GM21737 (cell line): ENCODE data around the gene FAM174C.
A peak's percentile ranks its signal among the peaks of the same experiment; 100 is the strongest.

ENCODE experiments used
- ATAC-seq: cut with Tn5 transposase; IDR thresholded peaks from one replicate; pipeline ENCODE4 v1.9.1; 2021; ENCODE audit warnings: mild to moderate bottlenecking, moderate library complexity; ENCODE audit not compliant: unreplicated experiment

The FAM174C gene

DNA sequence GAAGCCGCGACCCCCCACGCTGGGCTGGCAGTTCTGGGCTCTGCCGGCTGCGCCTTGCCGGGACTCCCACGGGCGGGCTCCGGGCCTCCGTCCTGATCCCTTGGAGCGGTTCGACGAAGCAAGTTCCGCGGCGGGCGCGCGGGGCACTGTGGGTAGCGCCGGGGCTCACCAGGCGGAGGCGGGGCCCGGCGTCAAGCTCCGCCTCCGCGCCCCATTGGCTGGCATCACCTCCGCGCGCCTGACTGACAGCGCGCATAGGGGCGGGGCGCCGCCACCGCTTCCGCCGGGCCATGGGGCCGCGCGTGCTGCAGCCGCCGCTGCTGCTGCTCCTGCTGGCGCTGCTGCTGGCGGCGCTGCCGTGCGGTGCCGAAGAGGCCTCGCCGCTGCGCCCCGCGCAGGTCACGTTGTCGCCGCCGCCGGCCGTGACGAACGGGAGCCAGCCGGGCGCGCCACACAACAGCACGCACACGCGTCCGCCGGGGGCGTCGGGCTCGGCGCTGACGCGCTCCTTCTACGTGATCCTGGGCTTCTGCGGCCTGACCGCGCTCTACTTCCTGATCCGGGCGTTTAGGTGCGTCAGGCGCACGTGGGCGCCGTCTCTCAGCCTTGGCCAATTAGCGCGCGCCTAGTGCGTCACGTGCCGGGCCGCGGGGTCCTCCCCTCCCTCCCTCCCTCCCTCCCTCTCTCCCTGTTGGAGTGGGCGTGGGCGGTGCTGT lies at the start of gene FAM174C:
TSS of gene FAM174C (plus strand) at position 271 of the 716 bp plus-strand sequence. CDS start at position 291, 20 bp downstream.
- peak; percentile 62 for ATAC-seq

DNA sequence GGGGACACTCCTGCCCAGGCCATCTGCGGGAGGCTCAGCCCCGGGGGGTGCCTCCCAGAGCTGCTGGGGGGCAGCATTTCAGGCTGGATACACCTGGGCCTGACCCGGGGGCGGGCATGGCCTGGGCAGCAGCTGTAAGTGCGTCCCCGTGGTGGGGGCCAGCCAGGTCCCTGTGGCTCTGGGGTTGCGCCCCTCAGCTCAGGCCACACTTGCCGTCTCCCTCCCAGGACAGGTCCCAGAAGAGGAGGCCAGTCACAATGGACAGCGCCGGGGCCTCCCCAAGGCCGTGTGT lies 49.2 kb upstream of the FAM174C start:
- ATAC-seq: no peak

DNA sequence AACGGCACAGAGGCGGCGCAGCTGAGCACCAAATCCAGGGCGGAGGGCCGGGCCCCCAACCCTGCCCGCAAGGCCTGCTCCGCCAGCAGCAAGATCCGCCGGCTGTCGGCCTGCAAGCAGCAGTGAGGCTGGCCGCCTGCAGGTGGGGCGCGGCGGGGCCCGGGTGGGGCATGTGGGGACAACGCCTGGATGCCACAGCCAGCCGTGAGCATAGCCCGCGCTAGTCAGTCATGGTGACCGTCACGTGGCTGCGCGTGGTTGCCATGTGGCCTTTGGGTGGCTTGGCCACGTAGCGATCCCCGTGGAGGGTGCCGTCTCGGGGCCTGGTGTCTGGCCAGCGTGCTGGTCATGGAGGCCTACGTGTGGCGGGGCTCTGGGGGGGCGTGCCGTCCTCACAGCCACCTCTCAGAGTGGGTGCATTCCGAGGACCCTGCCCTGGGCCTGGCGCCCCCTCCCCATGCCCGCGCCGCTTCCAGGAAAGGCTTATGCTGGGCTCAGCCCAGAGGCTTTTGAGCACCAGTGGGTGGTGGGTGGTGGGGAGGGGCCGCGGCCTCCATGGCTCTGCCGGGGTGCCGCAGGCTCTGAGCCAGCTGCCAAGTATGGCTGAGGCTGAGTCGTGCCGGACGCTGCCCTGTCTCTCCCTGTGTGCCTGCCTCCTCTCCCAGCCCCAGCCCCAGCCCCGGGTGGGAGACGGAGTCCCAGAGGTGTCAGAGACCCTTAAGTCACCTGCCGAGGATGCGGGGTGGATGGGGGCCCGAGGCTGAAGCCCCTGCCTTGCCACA lies 48.6 kb upstream of the FAM174C start:
- no peak for ATAC-seq

DNA sequence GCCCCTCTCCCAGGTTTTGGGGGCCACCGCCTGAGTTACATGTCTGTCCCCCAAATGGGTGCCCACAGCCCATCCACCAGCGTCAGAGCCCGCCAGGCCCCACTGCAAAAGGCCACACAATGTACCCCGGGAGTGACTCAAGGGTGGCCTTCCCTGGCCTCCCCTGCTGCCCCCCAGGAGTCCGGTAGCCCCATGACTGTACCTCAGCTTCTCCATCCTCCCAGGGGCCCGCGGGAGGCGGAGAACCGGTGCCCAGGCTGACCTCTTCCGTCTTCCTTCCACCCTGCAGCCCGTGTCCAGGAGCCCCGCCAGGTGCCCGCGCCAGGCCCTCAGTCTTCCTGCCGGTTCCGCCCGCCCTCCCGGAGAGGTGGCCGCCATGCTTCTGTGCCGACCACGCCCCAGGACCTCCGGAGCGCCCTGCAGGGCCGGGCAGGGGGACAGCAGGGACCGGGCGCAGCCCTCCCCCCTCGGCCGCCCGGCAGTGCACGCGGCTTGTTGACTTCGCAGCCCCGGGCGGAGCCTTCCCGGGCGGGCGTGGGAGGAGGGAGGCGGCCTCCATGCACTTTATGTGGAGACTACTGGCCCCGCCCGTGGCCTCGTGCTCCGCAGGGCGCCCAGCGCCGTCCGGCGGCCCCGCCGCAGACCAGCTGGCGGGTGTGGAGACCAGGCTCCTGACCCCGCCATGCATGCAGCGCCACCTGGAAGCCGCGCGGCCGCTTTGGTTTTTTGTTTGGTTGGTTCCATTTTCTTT lies 47.9 kb upstream of the FAM174C start:
- no peak for ATAC-seq

DNA sequence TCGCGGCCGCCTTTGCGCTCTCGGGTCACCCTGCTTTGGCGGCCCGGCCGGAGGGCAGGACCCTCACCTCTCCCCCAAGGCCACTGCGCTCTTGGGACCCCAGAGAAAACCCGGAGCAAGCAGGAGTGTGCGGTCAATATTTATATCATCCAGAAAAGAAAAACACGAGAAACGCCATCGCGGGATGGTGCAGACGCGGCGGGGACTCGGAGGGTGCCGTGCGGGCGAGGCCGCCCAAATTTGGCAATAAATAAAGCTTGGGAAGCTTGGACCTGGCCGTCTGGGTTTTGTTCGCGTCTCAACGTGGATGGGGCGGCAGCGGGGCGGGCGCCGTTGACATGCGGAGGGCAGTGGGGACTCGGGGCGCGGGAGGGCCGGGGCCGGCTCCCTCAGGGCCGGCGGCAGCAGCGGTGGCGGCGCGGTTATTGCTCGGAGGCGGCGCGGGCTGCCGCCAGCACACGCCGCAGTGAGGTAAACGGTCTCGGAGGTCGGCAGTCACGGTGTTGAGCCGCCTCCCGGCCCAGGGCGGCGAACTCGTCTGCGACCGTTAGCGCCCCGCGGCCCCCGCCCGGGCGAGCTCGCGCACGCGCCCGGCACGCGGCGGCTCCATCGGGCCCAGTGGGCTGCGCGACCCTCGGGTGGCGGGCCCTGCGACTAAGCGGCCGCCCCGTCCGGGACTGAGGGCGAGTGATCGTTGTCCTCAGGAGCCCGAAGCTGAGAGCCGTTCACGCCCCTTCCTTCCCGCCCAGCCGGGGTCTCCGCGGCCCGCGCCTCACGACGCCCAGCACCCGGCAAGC lies 47.0 kb upstream of the FAM174C start:
- ATAC-seq: no peak

DNA sequence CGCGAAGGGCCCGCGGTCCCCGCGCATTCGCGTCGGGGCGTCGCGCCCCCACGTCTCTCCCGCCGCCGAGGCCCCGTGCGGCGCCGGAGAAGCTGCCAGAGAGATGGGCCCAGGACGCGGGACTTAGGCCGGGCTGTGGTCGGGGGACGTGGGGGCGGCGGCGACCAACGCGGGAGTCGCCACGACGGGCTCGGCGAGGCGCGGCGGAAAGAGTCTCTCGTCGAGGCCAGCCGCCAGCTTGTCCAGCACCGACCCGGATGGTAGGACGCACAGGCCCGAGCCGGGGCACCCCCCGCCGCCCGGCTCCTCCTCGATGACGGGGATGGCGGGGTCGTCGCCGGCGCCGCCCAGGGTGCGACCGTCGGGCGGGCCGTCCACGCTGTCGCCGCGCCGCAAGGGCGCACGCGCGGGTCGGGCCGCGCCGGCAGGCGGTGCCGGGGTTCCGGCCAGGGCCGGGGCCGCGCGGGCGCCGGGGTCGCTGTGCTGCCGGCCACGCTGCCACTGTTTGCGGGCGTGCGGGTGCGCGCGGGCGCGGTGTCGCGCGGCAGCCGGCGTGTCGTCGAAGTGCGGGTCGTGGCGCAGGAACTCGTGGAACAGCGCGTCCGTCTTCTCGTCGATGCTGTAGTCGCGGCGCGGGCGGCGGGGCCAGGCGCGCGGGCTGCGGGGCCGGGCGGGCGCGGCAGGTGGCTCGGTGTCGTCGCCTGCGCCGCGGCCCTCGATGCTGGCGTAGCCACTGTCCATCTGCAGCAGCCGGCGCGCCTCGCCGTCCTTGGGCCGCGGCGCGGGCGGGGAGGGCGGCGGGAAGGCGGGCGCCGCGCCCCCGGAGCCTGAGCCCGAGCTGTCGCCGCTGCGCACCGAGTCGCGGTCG lies 46.0 kb upstream of the FAM174C start:
- ATAC-seq: no peak

DNA sequence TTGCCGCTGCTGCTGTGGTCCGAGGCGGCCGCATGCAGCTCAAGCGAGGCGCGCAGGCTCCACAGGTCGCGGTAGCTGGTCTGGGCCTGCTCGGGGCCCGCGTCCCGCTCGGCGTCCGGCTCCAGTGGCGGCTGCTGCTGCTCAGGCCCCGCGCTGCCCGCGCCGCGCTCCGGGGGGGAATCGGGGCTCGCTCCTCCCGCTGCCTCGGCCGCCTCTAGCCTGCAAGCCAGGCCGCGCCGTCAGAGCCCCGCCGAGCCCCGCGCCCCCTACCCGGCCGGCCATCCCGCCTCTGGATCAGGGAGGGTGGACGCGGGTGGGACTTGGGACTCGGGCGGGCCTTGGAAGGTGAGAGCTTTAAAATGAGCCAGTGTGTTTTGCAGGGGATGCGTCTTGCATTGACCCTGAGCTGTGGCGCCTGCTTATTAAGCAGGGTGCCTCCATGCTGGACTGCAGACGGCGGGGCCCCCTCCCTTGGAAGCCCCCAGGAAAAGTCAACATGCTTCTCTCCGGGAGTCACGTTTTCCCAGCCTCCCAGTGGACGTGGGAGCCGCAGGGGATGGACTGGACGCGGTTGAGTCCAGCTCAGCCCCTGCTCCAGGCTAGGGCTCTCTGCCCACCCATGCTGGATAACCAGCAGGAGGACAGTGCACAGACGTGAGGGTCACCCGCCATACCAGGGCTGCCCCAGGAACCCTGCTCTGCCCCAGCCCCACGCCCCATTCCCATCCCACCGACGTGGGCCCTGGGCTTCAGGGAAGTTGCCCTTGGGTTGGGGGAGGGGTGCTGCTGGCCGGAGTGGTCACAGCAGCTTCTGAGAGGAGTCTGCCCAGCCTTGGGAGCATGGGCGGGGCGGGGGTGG lies 45.2 kb upstream of the FAM174C start:
- no peak for ATAC-seq

DNA sequence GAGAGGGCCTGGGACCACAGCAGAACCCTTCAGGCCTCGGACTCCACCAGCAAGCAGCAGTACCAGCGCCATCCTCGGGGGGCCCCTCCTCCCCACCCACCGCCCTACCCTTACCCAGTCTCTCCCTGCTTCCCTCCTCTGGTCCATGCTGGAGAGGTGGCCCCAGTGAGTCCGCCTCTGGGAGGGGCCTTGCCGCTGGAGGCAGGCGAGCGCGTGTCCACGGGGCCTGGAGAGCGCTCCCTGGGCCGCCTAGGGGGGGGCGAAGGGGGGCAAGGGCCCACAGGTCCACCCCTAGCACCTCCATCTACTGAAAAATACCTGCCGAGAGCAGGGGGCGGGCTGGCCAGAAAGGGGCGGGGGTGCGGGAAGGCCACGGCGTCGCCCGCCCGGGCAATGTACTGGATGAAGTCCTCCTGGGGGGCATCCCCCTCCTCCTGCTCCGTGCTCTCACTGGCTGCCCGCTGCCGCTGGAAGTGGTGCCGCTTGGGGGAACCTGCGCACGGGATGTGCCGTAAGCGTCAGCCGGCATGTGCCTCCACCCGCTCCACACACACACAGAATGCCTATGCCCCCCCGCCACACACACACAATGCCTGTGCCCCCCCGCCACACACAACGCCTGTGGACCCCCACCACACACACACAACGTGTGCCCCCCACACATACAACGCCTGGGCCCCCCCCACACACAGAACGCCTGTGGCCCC lies 44.4 kb upstream of the FAM174C start:
- no peak for ATAC-seq

DNA sequence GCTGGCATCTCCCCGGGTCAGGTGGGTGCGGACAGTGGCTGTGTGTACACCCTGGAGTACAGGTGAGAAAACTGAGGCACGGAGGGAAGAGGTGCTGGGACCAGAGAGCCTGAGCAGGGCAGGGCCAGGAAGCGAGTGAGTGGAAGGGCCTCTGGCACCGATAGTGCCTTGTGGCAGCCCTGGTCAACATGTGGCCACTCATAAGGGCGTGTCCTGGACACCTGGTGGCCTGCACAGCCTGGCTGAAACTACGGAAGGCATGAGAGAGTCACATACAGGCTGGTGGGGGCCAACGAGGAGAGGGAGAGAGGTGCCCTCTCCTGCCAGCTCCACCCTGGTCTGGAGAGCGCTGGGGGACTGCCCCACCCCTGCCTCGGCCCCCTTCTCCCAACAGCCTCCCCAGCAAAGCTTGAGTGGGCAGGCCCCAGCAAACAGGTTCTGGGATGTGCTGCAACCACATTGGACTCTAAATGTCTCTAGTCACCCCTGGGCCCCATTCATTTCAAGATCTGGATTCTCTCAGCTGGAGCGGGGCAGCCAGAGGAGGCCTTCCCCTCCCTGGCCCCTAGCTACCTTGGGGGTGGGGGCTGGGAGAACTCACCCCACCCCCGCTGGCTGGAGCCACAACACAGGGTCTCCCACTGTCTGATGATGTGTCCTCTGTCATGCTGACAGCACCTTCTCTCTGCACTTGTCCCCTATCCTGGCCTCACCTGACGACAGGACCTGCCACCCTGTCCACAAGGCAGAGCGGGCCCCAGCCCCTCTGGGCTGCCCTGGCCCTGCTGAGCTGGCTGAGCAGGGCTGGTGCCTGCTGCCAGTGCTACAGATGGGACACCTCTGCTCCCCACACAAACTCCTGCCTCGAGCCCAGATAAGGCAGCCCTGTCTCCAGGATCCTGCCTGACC lies 43.3 kb upstream of the FAM174C start:
- no peak for ATAC-seq

DNA sequence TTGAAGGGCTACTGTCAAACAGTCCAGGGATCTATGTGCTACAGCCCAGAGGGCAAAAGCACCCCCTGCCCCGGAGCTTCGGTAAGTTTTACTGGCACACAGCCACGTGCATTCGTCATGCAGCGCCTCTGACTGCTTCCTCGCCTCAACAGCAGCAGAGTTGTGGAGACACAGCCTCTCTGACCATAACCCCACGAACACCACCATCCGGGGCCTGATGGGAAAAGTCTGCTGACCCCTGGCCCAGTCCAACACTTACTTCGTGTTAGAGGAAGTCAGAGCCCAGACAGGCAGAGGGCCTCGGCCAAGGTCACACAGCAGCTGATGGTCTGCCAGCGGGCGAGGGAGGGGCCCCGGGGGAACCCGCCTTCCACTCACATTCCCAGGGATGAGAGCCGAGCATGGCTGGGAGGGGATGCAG lies 42.7 kb upstream of the FAM174C start:
- no peak for ATAC-seq

DNA sequence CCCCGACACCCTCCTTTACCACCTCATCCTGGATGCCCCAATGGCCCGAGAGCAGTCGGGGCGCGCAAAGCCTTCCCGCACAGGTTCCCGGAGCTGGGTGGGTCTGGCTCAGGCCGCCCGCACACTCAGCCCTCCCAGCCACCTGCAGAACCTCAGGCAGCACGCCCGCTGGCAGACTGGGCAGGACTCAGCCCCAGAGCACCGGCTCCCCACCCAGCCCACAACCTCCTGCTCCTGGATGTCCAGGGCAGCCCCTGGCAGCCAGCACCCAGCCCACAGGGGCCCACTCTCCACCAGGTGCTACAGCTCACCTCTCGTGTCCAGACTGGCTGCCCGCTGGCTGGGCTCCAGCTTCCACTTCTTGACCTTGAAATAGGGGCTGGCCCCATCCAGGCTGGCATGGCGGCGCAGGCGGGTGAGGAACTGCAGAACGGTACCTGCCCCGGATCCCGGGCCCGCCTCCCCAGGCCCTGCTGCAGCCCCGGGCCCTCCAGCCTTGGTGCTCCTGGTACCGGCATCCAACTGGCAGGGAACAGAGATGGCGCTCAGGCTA lies 42.1 kb upstream of the FAM174C start:
- no peak for ATAC-seq

DNA sequence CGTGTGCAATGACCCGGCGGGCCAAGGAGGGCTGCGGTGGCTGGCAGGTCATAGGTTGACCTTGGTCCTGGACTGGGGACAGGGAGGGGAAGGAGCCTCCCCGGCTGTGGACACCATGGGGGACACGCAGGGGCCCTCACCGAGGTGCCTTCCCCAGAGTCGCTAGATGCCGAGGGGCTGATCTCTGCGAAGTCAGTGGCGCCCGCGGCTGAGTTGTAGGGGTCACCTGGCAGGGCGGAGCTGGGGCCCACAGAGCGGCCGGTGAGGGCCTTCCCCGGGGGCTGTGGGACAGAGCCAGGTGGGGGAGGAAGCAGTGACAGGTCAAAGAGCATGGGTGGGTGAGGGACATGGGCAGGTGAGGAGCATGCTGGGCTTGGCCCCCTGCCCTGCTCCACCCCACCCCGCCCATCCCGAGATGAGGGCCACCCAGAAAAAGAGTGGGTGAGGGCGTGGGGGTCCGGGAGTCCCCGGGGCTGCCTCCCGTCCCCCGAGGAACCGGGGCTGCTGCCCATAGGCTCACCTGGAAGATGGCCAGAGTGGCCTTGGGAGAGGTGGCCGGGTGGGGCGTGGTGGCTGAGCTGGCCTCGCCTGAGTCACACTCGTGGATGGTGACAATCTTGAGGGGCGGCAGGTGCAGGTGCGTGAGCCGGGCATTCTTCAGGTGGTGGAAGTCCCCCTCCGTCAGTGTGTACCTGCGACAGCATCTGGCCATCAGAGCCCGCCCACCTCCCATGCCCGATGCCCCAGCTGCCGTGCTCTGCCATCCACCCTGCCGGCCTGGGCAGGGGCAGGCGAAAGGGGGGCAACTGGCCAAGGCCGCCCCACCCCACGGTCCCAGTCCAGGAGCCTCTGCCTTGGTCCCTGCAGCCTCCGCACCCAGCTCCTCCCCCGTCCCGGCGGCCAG lies 41.0 kb upstream of the FAM174C start:
- no peak for ATAC-seq

DNA sequence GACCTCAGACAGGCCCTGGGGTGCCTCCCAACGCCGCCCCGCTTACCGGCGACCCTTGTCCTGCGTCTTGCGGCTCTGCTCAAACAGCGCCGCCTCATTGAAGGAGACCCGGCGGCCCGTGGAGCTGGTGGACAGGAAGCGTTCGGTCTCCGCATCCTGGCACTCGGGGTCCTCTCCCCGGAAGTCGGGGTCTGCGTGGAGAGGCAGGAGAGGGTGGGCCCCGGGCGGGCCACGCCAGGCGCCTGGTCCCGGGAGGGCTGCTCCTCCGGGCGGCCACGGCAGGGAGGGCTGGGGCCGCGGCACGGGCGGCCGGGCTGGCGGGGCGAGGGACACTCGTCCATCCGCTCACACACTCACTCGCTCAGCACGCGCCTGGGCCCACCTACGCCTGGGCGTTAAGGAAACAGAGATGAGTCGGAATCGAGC lies 40.4 kb upstream of the FAM174C start:
- ATAC-seq: no peak

DNA sequence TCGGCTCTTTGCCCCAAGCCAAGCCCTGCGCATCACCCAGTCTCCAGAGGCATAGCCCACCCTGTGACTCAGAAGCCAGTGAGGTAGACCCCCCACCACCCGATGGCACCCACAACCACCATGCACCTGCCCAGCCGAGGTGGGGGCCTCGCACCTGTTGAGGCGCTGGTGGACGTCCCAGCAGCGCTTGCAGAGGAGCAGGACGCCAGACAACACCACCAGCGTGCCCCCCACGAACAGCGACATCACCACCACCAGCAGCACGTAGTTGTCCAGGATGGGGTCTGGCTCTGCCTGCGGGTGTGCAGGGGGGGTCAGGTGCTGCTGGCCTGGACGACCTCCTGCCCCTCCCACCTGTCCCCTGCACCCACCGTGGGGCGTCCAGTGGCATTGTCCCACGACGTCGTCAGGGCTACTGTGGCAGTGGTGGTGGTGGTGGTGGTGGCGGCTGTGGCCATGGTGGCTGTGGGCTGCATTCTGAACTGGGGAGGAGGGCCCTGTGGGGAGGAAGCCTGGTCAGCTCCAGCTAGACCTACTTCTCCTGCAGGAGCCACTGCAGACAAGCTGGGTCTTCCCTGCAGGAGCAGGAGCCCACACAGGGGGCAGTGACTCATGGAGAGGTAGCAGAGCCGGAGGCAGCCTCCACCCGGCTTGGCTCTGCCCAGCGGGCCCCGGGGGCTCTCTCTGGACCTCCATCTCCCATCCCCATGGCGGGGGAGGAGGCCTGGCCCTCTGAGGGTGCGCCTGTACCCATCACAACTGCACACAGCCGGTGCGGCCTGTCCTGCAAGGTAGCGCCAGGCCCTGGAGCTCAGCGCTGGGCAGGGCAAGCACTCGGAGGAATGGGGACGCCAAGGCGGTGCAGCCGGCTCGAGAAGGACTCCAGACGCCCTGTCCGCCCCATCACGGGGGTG lies 39.4 kb upstream of the FAM174C start:
- ATAC-seq: no peak

DNA sequence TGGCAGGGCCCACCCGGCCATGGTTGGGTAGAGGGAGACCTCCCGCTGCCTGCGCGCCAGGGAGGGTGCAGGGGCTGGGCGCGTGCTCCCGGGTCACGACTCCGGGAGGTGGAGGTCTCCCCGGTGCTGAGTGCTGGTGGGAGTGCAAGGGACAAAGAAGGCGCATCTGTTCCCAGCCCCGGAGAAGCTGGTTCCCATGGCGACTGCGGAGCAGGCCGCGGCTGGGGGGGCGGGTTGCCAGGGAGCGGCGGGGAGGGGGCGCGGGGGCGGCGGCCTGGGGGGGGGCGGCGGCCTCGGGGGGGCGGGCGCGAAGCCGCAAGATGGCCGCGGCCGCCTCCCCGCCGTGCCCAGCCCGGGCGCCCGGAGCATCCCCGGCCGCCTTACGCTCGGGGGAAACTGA lies 38.8 kb upstream of the FAM174C start:
- ATAC-seq: no peak
